SK-N-SH treated with all-trans-retinoic acid at 6 μM for 48 hours (cell line): ENCODE results near the gene KCNE3.
A peak's percentile ranks its signal among the peaks of the same experiment; 100 is the strongest.

Experiments used
- ATAC-seq: fragments of 200-7000 bp; cut with Tn5 transposase; 3 replicates; pipeline ENCODE4 v1.9.1; 2020; ENCODE audit warnings: mild to moderate bottlenecking, moderate library complexity
- ARNTL ChIP-seq: fragments of 450-650 bp; formaldehyde crosslinking; IDR thresholded peaks from 2 replicates; pipeline ENCODE4 v1.5.0; 2020; ENCODE audit warnings: low read depth, mild to moderate bottlenecking, moderate library complexity, borderline replicate concordance
- BACH2 ChIP-seq: fragments of 250-450 bp; sonication (Bioruptor Pico); IDR thresholded peaks from 2 replicates; pipeline ENCODE4 v1.9.0; 2021; ENCODE audit warnings: mild to moderate bottlenecking, borderline replicate concordance
- CREB5 ChIP-seq: fragments of 250-450 bp; sonication (Bioruptor Pico); IDR thresholded peaks from 2 replicates; pipeline ENCODE4 v1.5.1; 2020; ENCODE audit warnings: low read depth, mild to moderate bottlenecking, moderate library complexity
- CSRNP3 ChIP-seq: fragments of 250-450 bp; sonication (Bioruptor Pico); IDR thresholded peaks from 2 replicates; pipeline ENCODE4 v1.5.1; 2021; ENCODE audit warnings: mild to moderate bottlenecking, moderate library complexity
- ESRRG ChIP-seq: fragments of 250-450 bp; sonication (Bioruptor Pico); IDR thresholded peaks from 2 replicates; pipeline ENCODE4 v1.6.1; 2021; ENCODE audit warnings: mild to moderate bottlenecking
- GLIS3 ChIP-seq: fragments of 250-450 bp; sonication (Bioruptor Pico); IDR thresholded peaks from 2 replicates; pipeline ENCODE4 v1.5.0; 2020; ENCODE audit warnings: mild to moderate bottlenecking, moderate library complexity
- ISL1 ChIP-seq: fragments of 250-450 bp; sonication (Bioruptor Pico); IDR thresholded peaks from 2 replicates; pipeline ENCODE4 v2.1.2; 2022; ENCODE audit warnings: mild to moderate bottlenecking, moderate library complexity
- OSR1 ChIP-seq: fragments of 250-450 bp; sonication (Bioruptor Pico); IDR thresholded peaks from 2 replicates; pipeline ENCODE4 v1.8.0; 2022; ENCODE audit warnings: moderate library complexity, mild to moderate bottlenecking, inconsistent platforms
- PATZ1 ChIP-seq: fragments of 250-450 bp; sonication (Bioruptor Pico); IDR thresholded peaks from 2 replicates; pipeline ENCODE4 v1.8.0; 2020; ENCODE audit warnings: mild to moderate bottlenecking, moderate library complexity, borderline replicate concordance
- POU6F1 ChIP-seq: fragments of 250-450 bp; sonication (Bioruptor Pico); IDR thresholded peaks from 2 replicates; pipeline ENCODE4 v1.8.0; 2021; ENCODE audit warnings: low read depth, mild to moderate bottlenecking, moderate library complexity, borderline replicate concordance
- PPARA ChIP-seq: fragments of 250-450 bp; sonication (Bioruptor Pico); IDR thresholded peaks from 2 replicates; pipeline ENCODE4 v1.5.0; 2020; ENCODE audit warnings: mild to moderate bottlenecking, borderline replicate concordance
- RARB ChIP-seq: fragments of 250-450 bp; sonication (Bioruptor Pico); IDR thresholded peaks from 2 replicates; pipeline ENCODE4 v1.8.0; 2021; ENCODE audit warnings: mild to moderate bottlenecking, moderate library complexity
- SNAI2 ChIP-seq: fragments of 250-450 bp; sonication (Bioruptor Pico); IDR thresholded peaks from 2 replicates; pipeline ENCODE4 v1.5.0; 2020; ENCODE audit warnings: mild to moderate bottlenecking, moderate library complexity
- TCF4 ChIP-seq: fragments of 250-450 bp; sonication (Bioruptor Pico); IDR thresholded peaks from 2 replicates; pipeline ENCODE4 v1.8.0; 2021; ENCODE audit warnings: mild to moderate bottlenecking, moderate library complexity, borderline replicate concordance
- TOX ChIP-seq: fragments of 250-450 bp; sonication (Bioruptor Pico); IDR thresholded peaks from 2 replicates; pipeline ENCODE4 v1.8.0; 2021; ENCODE audit warnings: mild to moderate bottlenecking, moderate library complexity, borderline replicate concordance
- TSHZ2 ChIP-seq: fragments of 250-450 bp; sonication (Bioruptor Pico); IDR thresholded peaks from 2 replicates; pipeline ENCODE4 v1.5.0; 2020; ENCODE audit warnings: mild to moderate bottlenecking, moderate library complexity
- ZC3H10 ChIP-seq: fragments of 250-450 bp; sonication (Bioruptor Pico); IDR thresholded peaks from 2 replicates; pipeline ENCODE4 v1.5.1; 2021; ENCODE audit warnings: mild to moderate bottlenecking, moderate library complexity
- ZFP3 ChIP-seq: fragments of 250-450 bp; sonication (Bioruptor Pico); IDR thresholded peaks from 2 replicates; pipeline ENCODE4 v1.5.0; 2020; ENCODE audit warnings: mild to moderate bottlenecking, moderate library complexity
- ZFP30 ChIP-seq: fragments of 450-650 bp; formaldehyde crosslinking; IDR thresholded peaks from 2 replicates; pipeline ENCODE4 v1.5.0; 2022; ENCODE audit warnings: mild to moderate bottlenecking, moderate library complexity
- ZNF565 ChIP-seq: fragments of 450-650 bp; formaldehyde crosslinking; conservative IDR thresholded peaks from 2 replicates; pipeline ENCODE4 v1.5.0; 2020; ENCODE audit warnings: low read depth, mild to moderate bottlenecking, moderate library complexity
- ZNF70 ChIP-seq: fragments of 450-650 bp; formaldehyde crosslinking; IDR thresholded peaks from 2 replicates; pipeline ENCODE4 v1.5.0; 2020; ENCODE audit warnings: mild to moderate bottlenecking, moderate library complexity
- ZNF8 ChIP-seq: fragments of 450-650 bp; formaldehyde crosslinking; IDR thresholded peaks from 2 replicates; pipeline ENCODE4 v1.5.0; 2020; ENCODE audit warnings: mild to moderate bottlenecking, moderate library complexity

KCNE3 gene

GRCh38 chr11:74462009-74462408 lies 5.3 kb downstream of the KCNE3 start:
- ATAC-seq: no peak

GRCh38 chr11:74460481-74461154 lies 6.7 kb downstream of the KCNE3 start:
- 0 out of 3 replicates have a peak, but pooled peaks have one; percentile 27 for ATAC-seq
- TF ChIP-seq PPARA (CRISPR knock-in tag): no peak
- no peak for TF ChIP-seq ZNF70 (CRISPR knock-in tag)
- TF ChIP-seq ZFP3: no peak
- TF ChIP-seq PATZ1 (CRISPR knock-in tag): no peak
- no peak for TF ChIP-seq SNAI2 (CRISPR knock-in tag)
- no peak for TF ChIP-seq GLIS3 (CRISPR knock-in tag)
- no peak for TF ChIP-seq TOX
- TF ChIP-seq ZFP30 (CRISPR knock-in tag): no peak
- no peak for TF ChIP-seq ARNTL (CRISPR knock-in tag)
- TF ChIP-seq ESRRG (CRISPR knock-in tag): no peak
- no peak for TF ChIP-seq ZNF565
- no peak for TF ChIP-seq POU6F1 (CRISPR knock-in tag)
- no peak for TF ChIP-seq CSRNP3 (CRISPR knock-in tag)
- no peak for TF ChIP-seq RARB
- TF ChIP-seq OSR1 (CRISPR knock-in tag): no peak
- no peak for TF ChIP-seq CREB5
- no peak for TF ChIP-seq TCF4
- no peak for TF ChIP-seq BACH2
- TF ChIP-seq, all 23 proteins: peak for 0

More at GRCh38 chr11:74462009-74462408, 5.3 kb downstream of the KCNE3 start:
- no peak for TF ChIP-seq ISL1 (CRISPR knock-in tag)
- no peak for TF ChIP-seq ZFP3
- no peak for TF ChIP-seq ESRRG (CRISPR knock-in tag)
- TF ChIP-seq, all 23 proteins: peak for 0

GRCh38 chr11:74460065-74460464 lies 7.3 kb downstream of the KCNE3 start:
- TF ChIP-seq TOX (no peak), RARB (no peak), ARNTL (CRISPR knock-in tag) (no peak), OSR1 (CRISPR knock-in tag) (no peak), SNAI2 (CRISPR knock-in tag) (no peak), ZNF565 (no peak), CREB5 (no peak), ZNF8 (no peak), BACH2 (no peak)

GRCh38 chr11:74459584-74459983 lies 7.8 kb downstream of the KCNE3 start:
- ATAC-seq: no peak
- TF ChIP-seq POU6F1 (CRISPR knock-in tag): no peak
- TF ChIP-seq ESRRG (CRISPR knock-in tag): no peak
- no peak for TF ChIP-seq TSHZ2 (CRISPR knock-in tag)
- no peak for TF ChIP-seq ZNF8
- no peak for TF ChIP-seq RARB
- TF ChIP-seq ZC3H10: no peak
- TF ChIP-seq TCF4: no peak
- no peak for TF ChIP-seq OSR1 (CRISPR knock-in tag)
- TF ChIP-seq CSRNP3 (CRISPR knock-in tag): no peak
- no peak for TF ChIP-seq ZNF565
- TF ChIP-seq PPARA (CRISPR knock-in tag): no peak

More at GRCh38 chr11:74460065-74460464, 7.3 kb downstream of the KCNE3 start:
- ATAC-seq: no peak
